HG03045 (cell line): Measurements from ENCODE around the gene TNS4.

Experiments used
- ATAC-seq: cut with Tn5 transposase; IDR thresholded peaks from one replicate; pipeline ENCODE4 v1.9.1; 2021; ENCODE audit warnings: mild to moderate bottlenecking, moderate library complexity; ENCODE audit not compliant: unreplicated experiment

TNS4 gene

GRCh38 chr17:40517286-40517662 is 15.9 kb upstream of the TNS4 start:
- no peak for ATAC-seq

- no peak for ATAC-seq
Measured at GRCh38 chr17:40516581-40517285, 15.3 kb upstream of the TNS4 start.

- no peak for ATAC-seq
Measured at GRCh38 chr17:40515491-40516041, 14.1 kb upstream of the TNS4 start.

GRCh38 chr17:40515011-40515410 is 13.6 kb upstream of the TNS4 start:
- ATAC-seq = no peak

GRCh38 chr17:40514013-40514875 is 12.8 kb upstream of the TNS4 start:
- no peak for ATAC-seq

GRCh38 chr17:40511667-40512220 is 10.3 kb upstream of the TNS4 start:
- ATAC-seq = no peak

- no peak for ATAC-seq
Measured at GRCh38 chr17:40511136-40511535, 9.7 kb upstream of the TNS4 start.

GRCh38 chr17:40510328-40510648 is 8.9 kb upstream of the TNS4 start:
- no peak for ATAC-seq

- ATAC-seq = no peak
Measured at GRCh38 chr17:40509626-40510327, 8.4 kb upstream of the TNS4 start.

- ATAC-seq = no peak
Measured at GRCh38 chr17:40506786-40507185, 5.4 kb upstream of the TNS4 start.

GRCh38 chr17:40503154-40503553 is 1.7 kb upstream of the TNS4 start:
- no peak for ATAC-seq

- ATAC-seq = no peak
Measured at GRCh38 chr17:40502716-40503115, 1.3 kb upstream of the TNS4 start.

- no peak for ATAC-seq
Measured at GRCh38 chr17:40500709-40501108, 714 bp downstream of the TNS4 start.

GRCh38 chr17:40500190-40500589 is 1.2 kb downstream of the TNS4 start:
- ATAC-seq = no peak

GRCh38 chr17:40499551-40500189 is 1.8 kb downstream of the TNS4 start:
- ATAC-seq = no peak

GRCh38 chr17:40498281-40499084 is 2.9 kb downstream of the TNS4 start:
- no peak for ATAC-seq

GRCh38 chr17:40497695-40498094 is 3.7 kb downstream of the TNS4 start:
- ATAC-seq = no peak

- no peak for ATAC-seq
Measured at GRCh38 chr17:40496634-40497420, 4.6 kb downstream of the TNS4 start.

- no peak for ATAC-seq
Measured at GRCh38 chr17:40496170-40496569, 5.3 kb downstream of the TNS4 start.
